IMR-90 (cell line): Measurements from ENCODE around the gene EGLN1. TPM values are rescaled to one million over a fixed set of nuclear protein-coding genes. Genes with fewer than 3 reads are reported as not detected.

ENCODE experiments used
- ATAC-seq: fragments of 200-7000 bp; cut with Tn5 transposase; 2 replicates; pipeline ENCODE4 v1.9.1; 2020; ENCODE audit warnings: low read depth, mild to moderate bottlenecking, moderate library complexity
- BruUV-seq: library from RNA; stranded (reverse); fragments of 400-500 nt; replicated peaks from 2 replicates; lab custom pipeline; 2021; lab: Mats Ljungman, UMichigan
- CTCF ChIA-PET: fragments of 300-600 bp; formaldehyde crosslinking; extraction: SDS; loops from one replicate; lab custom pipeline; 2021; ENCODE audit warnings: antibody characterized with exemption; lab: Yijun Ruan, JAX
- POLR2A ChIA-PET: fragments of 300-600 bp; sonication (Branson Sonifier 250); formaldehyde crosslinking; loops from one replicate; lab custom pipeline; 2022; ENCODE audit warnings: antibody characterized with exemption; ENCODE audit not compliant: unreplicated experiment; lab: Charles Lee
- DNase-seq: peaks from one replicate; pipeline ENCODE4 v3.0.0; 2013
- H2AFZ ChIP-seq: replicated peaks from 2 replicates; pipeline ENCODE3; 2013; ENCODE audit warnings: low read length, mild to moderate bottlenecking; ENCODE audit not compliant: poor library complexity
- H2AK5ac ChIP-seq: 2 replicates; pipeline ENCODE4 v1.6.1; 2013; ENCODE audit warnings: low read depth, low read length, inconsistent platforms
- H2AK9ac ChIP-seq: replicated peaks from 2 replicates; pipeline ENCODE3; 2013; ENCODE audit warnings: mild to moderate bottlenecking, low read depth, low read length, moderate library complexity; ENCODE audit not compliant: poor library complexity
- H2BK120ac ChIP-seq: 2 replicates; pipeline ENCODE4 v1.6.1; 2013; ENCODE audit warnings: low read depth, low read length, inconsistent platforms
- H2BK15ac ChIP-seq: 3 replicates; pipeline ENCODE4 v1.6.1; 2013; ENCODE audit warnings: low read depth, low read length, inconsistent platforms
- H2BK20ac ChIP-seq: 2 replicates; pipeline ENCODE4 v1.6.1; 2013; ENCODE audit warnings: low read depth, mild to moderate bottlenecking, inconsistent platforms, low read length, moderate library complexity
- H2BK5ac ChIP-seq: 2 replicates; pipeline ENCODE4 v1.6.1; 2013; ENCODE audit warnings: mild to moderate bottlenecking, low read depth, low read length, inconsistent platforms; ENCODE audit not compliant: poor library complexity, severe bottlenecking
- H3K14ac ChIP-seq: replicated peaks from 2 replicates; pipeline ENCODE4 v1.6.1; 2013; ENCODE audit warnings: low read depth, low read length, inconsistent platforms
- H3K18ac ChIP-seq: 2 replicates; pipeline ENCODE4 v1.6.1; 2013; ENCODE audit warnings: low read depth, low read length, control low read depth
- H3K23ac ChIP-seq: 2 replicates; pipeline ENCODE4 v1.6.1; 2013; ENCODE audit warnings: low read depth, low read length, inconsistent platforms
- H3K27ac ChIP-seq: 2 replicates; pipeline ENCODE4 v1.5.1; 2013; ENCODE audit warnings: mild to moderate bottlenecking, control low read depth, low read length; ENCODE audit not compliant: insufficient read depth
- H3K27me3 ChIP-seq: 2 replicates; pipeline ENCODE4 v1.6.1; 2013; ENCODE audit warnings: low read length; ENCODE audit not compliant: control insufficient read depth, insufficient read depth
- H3K36me3 ChIP-seq: 2 replicates; pipeline ENCODE4 v1.6.1; 2013; ENCODE audit warnings: low read length, mixed read lengths; ENCODE audit not compliant: control insufficient read depth, insufficient read depth
- H3K4ac ChIP-seq: 2 replicates; pipeline ENCODE4 v1.6.1; 2013; ENCODE audit warnings: low read depth, low read length, inconsistent platforms
- H3K4me1 ChIP-seq: 2 replicates; pipeline ENCODE4 v1.6.1; 2013; ENCODE audit warnings: low read length, mixed read lengths; ENCODE audit not compliant: control insufficient read depth, insufficient read depth
- H3K4me2 ChIP-seq: 2 replicates; pipeline ENCODE4 v1.6.1; 2013; ENCODE audit warnings: low read depth, mild to moderate bottlenecking, control low read depth, low read length, moderate library complexity
- H3K4me3 ChIP-seq: 2 replicates; pipeline ENCODE4 v1.5.1; 2013; ENCODE audit warnings: low read depth, mild to moderate bottlenecking, control low read depth, low read length, moderate library complexity; ENCODE audit not compliant: insufficient read depth
- H3K56ac ChIP-seq: 2 replicates; pipeline ENCODE4 v1.6.1; 2013; ENCODE audit warnings: low read length, inconsistent platforms; ENCODE audit not compliant: insufficient read depth; ENCODE audit errors: extremely low read depth
- H3K79me1 ChIP-seq, 2 experiments: 2 replicates each; pipeline ENCODE4 v1.6.1; 2013; ENCODE audit warnings: low read length in 2 of 2, inconsistent platforms in 1 of 2, low read depth in 1 of 2
- H3K9ac ChIP-seq: 2 replicates; pipeline ENCODE4 v1.6.1; 2013; ENCODE audit warnings: low read depth, low read length, control low read depth
- H3K9me1 ChIP-seq: 2 replicates; pipeline ENCODE4 v1.6.1; 2013; ENCODE audit warnings: low read length, inconsistent platforms; ENCODE audit not compliant: insufficient read depth
- H3K9me3 ChIP-seq: 2 replicates; pipeline ENCODE4 v1.6.1; 2013; ENCODE audit warnings: low read length; ENCODE audit not compliant: control insufficient read depth, insufficient read depth
- H4K20me1 ChIP-seq: 2 replicates; pipeline ENCODE4 v1.6.1; 2013; ENCODE audit warnings: low read length, inconsistent platforms; ENCODE audit not compliant: insufficient read depth
- H4K5ac ChIP-seq: 2 replicates; pipeline ENCODE4 v1.6.1; 2013; ENCODE audit warnings: mild to moderate bottlenecking, low read depth, low read length, control low read depth
- H4K8ac ChIP-seq, 2 experiments: 2 replicates each; pipeline ENCODE4 v1.6.1; 2013; ENCODE audit warnings: low read depth in 2 of 2, low read length in 2 of 2, control low read depth in 1 of 2, inconsistent platforms in 1 of 2
- H4K91ac ChIP-seq: 2 replicates; pipeline ENCODE4 v1.6.1; 2013; ENCODE audit warnings: low read depth, low read length, inconsistent platforms; ENCODE audit not compliant: insufficient read depth
- BHLHE40 ChIP-seq: fragments of 150-350 bp; IDR thresholded peaks from 2 replicates; pipeline ENCODE4 v1.6.1; 2016; ENCODE audit warnings: mild to moderate bottlenecking, low read depth, low read length
- CEBPB ChIP-seq: IDR thresholded peaks from 2 replicates; pipeline ENCODE4 v1.6.1; 2012; ENCODE audit warnings: low read depth, low read length, improper control_type of control experiment
- FOS ChIP-seq: fragments of 150-350 bp; IDR thresholded peaks from 2 replicates; pipeline ENCODE4 v1.6.1; 2016; ENCODE audit warnings: low read depth, low read length
- MAFK ChIP-seq: IDR thresholded peaks from 2 replicates; pipeline ENCODE4 v1.6.1; 2012; ENCODE audit warnings: low read depth, low read length, improper control_type of control experiment
- MAZ ChIP-seq: IDR thresholded peaks from 2 replicates; pipeline ENCODE4 v1.6.1; 2012; ENCODE audit warnings: low read depth, mild to moderate bottlenecking, low read length, improper control_type of control experiment, moderate library complexity, borderline replicate concordance
- MXI1 ChIP-seq: IDR thresholded peaks from 2 replicates; pipeline ENCODE4 v1.6.1; 2012; ENCODE audit warnings: low read depth, mild to moderate bottlenecking, low read length, moderate library complexity, borderline replicate concordance
- NFE2L2 ChIP-seq: fragments of 150-350 bp; IDR thresholded peaks from 2 replicates; pipeline ENCODE4 v1.6.1; 2016; ENCODE audit warnings: low read depth, mild to moderate bottlenecking, low read length
- POLR2A ChIP-seq: IDR thresholded peaks from 2 replicates; pipeline ENCODE4 v1.6.1; 2012; ENCODE audit warnings: mild to moderate bottlenecking, low read depth, low read length
- RAD21 ChIP-seq: IDR thresholded peaks from 2 replicates; pipeline ENCODE4 v1.6.1; 2012; ENCODE audit warnings: low read length, improper control_type of control experiment
- RCOR1 ChIP-seq: IDR thresholded peaks from 2 replicates; pipeline ENCODE4 v1.6.1; 2012; ENCODE audit warnings: mild to moderate bottlenecking, low read length, improper control_type of control experiment; ENCODE audit not compliant: insufficient replicate concordance
- RFX5 ChIP-seq: IDR thresholded peaks from 2 replicates; pipeline ENCODE4 v1.8.0; 2012; ENCODE audit warnings: low read depth, mild to moderate bottlenecking, low read length, moderate library complexity
- SMC3 ChIP-seq: fragments of 150-350 bp; IDR thresholded peaks from 2 replicates; pipeline ENCODE4 v1.6.1; 2016; ENCODE audit warnings: low read depth, mild to moderate bottlenecking, antibody characterized with exemption, low read length, moderate library complexity
- WGBS, 2 experiments: methylation state at CpG; one replicate each; pipeline versions ENCODE4 v1.1.5 to v1.1.7; 2013; ENCODE audit warnings: missing lambda C conversion rate in 2 of 2; ENCODE audit not compliant: insufficient read length in 1 of 2; ENCODE audit errors: extremely low coverage in 2 of 2; 5-methylcytosine and 5-hydroxymethylcytosine counted together
- dilution Hi-C: fragments of 300-500 bp; cut with HindIII; formaldehyde crosslinking; loops from one replicate; pipeline ENCODE4 v1.14.3; 2018; ENCODE audit warnings: low sequenced_read_pairs; ENCODE audit not compliant: unreplicated experiment
- in situ Hi-C: fragments of 300-500 bp; cut with MboI; formaldehyde crosslinking; loops from 3 replicates; pipeline ENCODE4 v1.14.3; 2019; ENCODE audit warnings: low sequenced_read_pairs, inconsistent platforms, mixed read lengths
- intact Hi-C: fragments of 100-400 bp; cut with micrococcal nuclease; formaldehyde crosslinking; loops from 2 replicates; pipeline ENCODE4 v1.10.0; 2022
- polyA plus RNA-seq, 3 experiments: library from polyadenylated mRNA; depleted of rRNA; stranded (reverse); fragments of >200 nt; gene quantifications; 2 replicates each; pipeline ENCODE4 v1.2.3, GENCODE V29; 2012; ENCODE audit warnings: low replicate concordance in 1 of 3
- total RNA-seq: library from RNA; depleted of rRNA; stranded (reverse); fragments of >200 nt; gene quantifications from 2 replicates; pipeline ENCODE4 v1.2.3, GENCODE V29; 2012
- TF ChIP-seq, protein P1 (sequence below): fragments of 150-350 bp; IDR thresholded peaks from 2 replicates; pipeline ENCODE4 v1.6.1; 2016; ENCODE audit warnings: low read depth, mild to moderate bottlenecking, low read length, moderate library complexity, borderline replicate concordance
- TF ChIP-seq, protein P2 (sequence below): fragments of 150-350 bp; IDR thresholded peaks from 2 replicates; pipeline ENCODE4 v1.6.1; 2017; ENCODE audit warnings: mild to moderate bottlenecking, antibody characterized with exemption, low read length, low read depth
- TF ChIP-seq, protein P3 (sequence below): conservative IDR thresholded peaks from 2 replicates; pipeline ENCODE4 v1.5.1; 2012; ENCODE audit warnings: mild to moderate bottlenecking, low read depth, low read length, improper control_type of control experiment

The EGLN1 gene
- total and polyA plus RNA-seq, 2 of the 4 experiments (the other 2 are of a cell fraction): 25.7 to 26.9 TPM

DNA sequence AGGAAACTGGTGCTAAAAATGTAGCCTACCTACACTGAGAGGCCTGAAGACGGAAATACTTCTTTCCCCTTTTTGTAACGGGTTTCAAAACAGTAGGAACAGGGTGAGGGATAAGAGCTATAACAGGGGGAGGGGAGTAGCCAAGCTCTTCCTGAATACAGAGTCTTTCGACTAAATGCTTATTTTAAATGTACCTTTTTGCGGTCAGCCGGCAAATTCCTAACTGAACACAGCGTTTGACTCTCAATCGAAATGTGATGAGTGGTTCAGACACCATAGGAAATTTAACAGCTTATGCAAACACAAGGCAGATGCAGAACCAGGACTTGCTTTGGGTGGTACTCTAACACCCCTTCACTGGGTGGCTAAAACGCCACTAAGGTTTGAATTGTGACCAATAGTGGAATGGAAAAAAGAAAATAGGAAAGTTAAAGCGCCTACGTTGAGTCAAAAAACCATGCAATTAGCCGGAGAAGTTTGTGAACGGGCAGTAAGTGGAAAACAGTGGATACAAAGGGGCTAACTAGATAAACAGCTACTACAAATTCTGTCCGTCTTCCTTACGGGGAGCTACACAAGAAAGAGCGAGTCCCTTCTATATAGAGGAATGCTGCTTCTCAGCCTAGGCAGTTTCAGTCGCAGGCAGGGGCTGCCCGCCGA, 1.7 kb downstream of the EGLN1 start:
- H3K79me1 ChIP-seq: peaks cover 0 to 47% of the 10 kb centered on the region in 2 experiments; a peak in 2 of 4 replicates
- H3K4ac ChIP-seq: peak overlapping the region; percentile 65
- peak overlapping the region; percentile 91 for H3K14ac ChIP-seq
- H3K9me3 ChIP-seq: no peaks in the 10 kb centered on the region
- H3K56ac ChIP-seq: peak overlapping the region; percentile 36
- peak overlapping the region; percentile 98 for H2BK5ac ChIP-seq
- H3K4me1 ChIP-seq: peaks cover 7% of the 10 kb centered on the region
- WGBS, 2 experiments: 0% methylated on average over 4 of the region's 18 CpGs; no CpG with 5 or more reads in 1 of the 2 experiments
- dilution Hi-C loops (no loop called here), in situ Hi-C loops (loop anchor here (5.0 kb wide), 1 partner anchor 58 kb away; no protein-coding TSS in a partner anchor), intact Hi-C loops (loop anchor here (1.0 to 5.0 kb wide), 5 partner anchors 26 to 178 kb away; partner anchors contain the start of gene GNPAT)
- H3K27ac ChIP-seq: peak overlapping the region; percentile 90
- no peaks in the 10 kb centered on the region for H3K27me3 ChIP-seq
- DNase-seq (peak; percentile 32), ATAC-seq (no peak)
- ChIA-PET POLR2A (no interaction called here), CTCF (no interaction called here)
- H3K4me2 ChIP-seq: peak overlapping the region; percentile 89
- no TSS peak for BruUV-seq
- H2AFZ ChIP-seq: peak overlapping the region; percentile 92
- peak overlapping the region; percentile 57 for H3K18ac ChIP-seq
- H3K23ac ChIP-seq: peak overlapping the region; percentile 95
- H2BK20ac ChIP-seq: no peak overlapping the region
- H4K91ac ChIP-seq: no peak overlapping the region
- no peak overlapping the region for H4K5ac ChIP-seq
- H3K4me3 ChIP-seq: peak overlapping the region; percentile 78
- H4K8ac ChIP-seq: no peak overlapping the region; a peak in 2 of 4 replicates
- H4K20me1 ChIP-seq: peaks cover 56% of the 10 kb centered on the region
- no peaks in the 10 kb centered on the region; the same call in 1 of the 2 replicates for H3K36me3 ChIP-seq
- H3K9me1 ChIP-seq: peaks cover 4% of the 10 kb centered on the region; the same call in 1 of the 2 replicates
- H2BK15ac ChIP-seq: no peak overlapping the region
- H2AK9ac ChIP-seq: peak overlapping the region; percentile 89
- H2AK5ac ChIP-seq: peak overlapping the region; percentile 80; the same call in 1 of the 2 replicates
- no peak overlapping the region for H2BK120ac ChIP-seq
- H3K9ac ChIP-seq: peak overlapping the region; percentile 90
- no peak for TF ChIP-seq NFE2L2
- no peak for TF ChIP-seq MAFK
- TF ChIP-seq RCOR1: no peak
- TF ChIP-seq, protein P1, sequence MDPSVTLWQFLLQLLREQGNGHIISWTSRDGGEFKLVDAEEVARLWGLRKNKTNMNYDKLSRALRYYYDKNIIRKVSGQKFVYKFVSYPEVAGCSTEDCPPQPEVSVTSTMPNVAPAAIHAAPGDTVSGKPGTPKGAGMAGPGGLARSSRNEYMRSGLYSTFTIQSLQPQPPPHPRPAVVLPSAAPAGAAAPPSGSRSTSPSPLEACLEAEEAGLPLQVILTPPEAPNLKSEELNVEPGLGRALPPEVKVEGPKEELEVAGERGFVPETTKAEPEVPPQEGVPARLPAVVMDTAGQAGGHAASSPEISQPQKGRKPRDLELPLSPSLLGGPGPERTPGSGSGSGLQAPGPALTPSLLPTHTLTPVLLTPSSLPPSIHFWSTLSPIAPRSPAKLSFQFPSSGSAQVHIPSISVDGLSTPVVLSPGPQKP: no peak
- TF ChIP-seq MAZ: no peak
- no peak for TF ChIP-seq POLR2A
- TF ChIP-seq SMC3: no peak
- no peak for TF ChIP-seq MXI1
- no peak for TF ChIP-seq FOS
- no peak for TF ChIP-seq CEBPB
- no peak for TF ChIP-seq RAD21
- TF ChIP-seq, protein P2, sequence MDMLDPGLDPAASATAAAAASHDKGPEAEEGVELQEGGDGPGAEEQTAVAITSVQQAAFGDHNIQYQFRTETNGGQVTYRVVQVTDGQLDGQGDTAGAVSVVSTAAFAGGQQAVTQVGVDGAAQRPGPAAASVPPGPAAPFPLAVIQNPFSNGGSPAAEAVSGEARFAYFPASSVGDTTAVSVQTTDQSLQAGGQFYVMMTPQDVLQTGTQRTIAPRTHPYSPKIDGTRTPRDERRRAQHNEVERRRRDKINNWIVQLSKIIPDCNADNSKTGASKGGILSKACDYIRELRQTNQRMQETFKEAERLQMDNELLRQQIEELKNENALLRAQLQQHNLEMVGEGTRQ: no peak
- TF ChIP-seq, protein P3, sequence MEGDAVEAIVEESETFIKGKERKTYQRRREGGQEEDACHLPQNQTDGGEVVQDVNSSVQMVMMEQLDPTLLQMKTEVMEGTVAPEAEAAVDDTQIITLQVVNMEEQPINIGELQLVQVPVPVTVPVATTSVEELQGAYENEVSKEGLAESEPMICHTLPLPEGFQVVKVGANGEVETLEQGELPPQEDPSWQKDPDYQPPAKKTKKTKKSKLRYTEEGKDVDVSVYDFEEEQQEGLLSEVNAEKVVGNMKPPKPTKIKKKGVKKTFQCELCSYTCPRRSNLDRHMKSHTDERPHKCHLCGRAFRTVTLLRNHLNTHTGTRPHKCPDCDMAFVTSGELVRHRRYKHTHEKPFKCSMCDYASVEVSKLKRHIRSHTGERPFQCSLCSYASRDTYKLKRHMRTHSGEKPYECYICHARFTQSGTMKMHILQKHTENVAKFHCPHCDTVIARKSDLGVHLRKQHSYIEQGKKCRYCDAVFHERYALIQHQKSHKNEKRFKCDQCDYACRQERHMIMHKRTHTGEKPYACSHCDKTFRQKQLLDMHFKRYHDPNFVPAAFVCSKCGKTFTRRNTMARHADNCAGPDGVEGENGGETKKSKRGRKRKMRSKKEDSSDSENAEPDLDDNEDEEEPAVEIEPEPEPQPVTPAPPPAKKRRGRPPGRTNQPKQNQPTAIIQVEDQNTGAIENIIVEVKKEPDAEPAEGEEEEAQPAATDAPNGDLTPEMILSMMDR: no peak
- TF ChIP-seq BHLHE40: no peak
- no peak for TF ChIP-seq RFX5
